Measurements from ENCODE around the gene ZNF433.
A peak's percentile ranks its signal among the peaks of the same experiment; 100 is the strongest.

The ZNF433 gene

DNA sequence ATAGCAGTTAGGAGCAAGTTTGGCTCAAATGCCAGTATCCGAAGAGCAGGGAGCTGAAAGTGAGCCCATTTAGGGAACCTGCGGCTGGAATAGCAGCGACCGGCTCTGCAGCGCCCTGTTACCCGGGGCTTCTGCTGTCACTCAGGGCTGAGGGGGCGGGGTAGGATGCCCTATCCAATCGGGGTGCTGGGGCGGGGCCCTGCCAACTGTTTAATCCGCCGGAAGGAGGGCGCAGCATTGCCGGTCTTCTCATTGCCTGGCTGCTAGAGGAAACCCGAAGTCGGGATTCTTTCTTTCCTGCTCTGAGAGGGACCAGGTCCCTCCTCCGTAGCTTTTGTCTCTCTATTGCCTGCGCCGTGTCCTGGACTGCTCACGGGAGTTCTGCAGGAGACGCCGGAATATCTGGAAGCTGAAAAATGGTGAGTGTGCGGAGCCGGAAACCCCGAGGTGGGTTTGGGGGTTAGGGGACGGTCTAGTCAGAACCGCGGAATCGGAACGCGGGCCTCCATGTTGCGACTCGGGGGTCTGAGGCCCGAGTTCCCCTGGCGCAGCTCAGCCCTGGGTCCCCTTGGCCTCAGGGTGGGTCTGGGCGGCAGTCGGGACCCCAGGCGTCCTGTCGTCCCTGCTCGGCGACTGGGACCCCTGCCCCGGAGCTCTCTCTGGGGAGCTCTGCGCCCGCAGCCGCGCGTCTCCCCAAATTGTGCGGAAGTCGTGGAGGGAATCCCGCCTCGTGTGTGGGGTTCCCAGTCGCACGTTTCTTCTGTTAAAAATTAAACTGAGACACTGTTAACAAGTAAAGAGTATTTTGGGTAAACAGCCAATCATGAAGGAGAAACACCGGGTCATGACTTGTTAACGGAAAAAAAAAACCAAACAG, 47.8 kb downstream of the ZNF433 start:
- DNase-seq, result peak; percentile 89 to 91

DNA sequence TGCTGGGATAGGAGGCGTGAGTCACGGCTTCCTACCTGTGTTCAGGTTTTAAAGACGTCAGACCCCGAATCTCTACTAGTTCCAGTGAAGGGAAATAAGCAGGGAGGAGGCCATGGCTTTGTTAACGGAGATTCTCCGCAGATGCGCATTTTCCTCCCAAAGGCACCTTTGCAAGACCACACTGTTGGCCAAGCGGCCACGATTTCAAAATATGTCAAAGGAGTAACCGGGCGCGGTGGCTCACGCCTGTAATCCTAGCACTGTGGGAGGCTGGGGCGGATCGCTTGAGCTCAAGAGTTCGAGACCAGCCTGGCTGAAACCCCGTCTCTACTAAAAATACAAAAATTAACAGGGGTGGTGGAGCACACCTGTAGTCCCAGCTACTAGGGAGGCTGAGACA, 48.7 kb downstream of the ZNF433 start:
- DNase-seq, result no peak

DNA sequence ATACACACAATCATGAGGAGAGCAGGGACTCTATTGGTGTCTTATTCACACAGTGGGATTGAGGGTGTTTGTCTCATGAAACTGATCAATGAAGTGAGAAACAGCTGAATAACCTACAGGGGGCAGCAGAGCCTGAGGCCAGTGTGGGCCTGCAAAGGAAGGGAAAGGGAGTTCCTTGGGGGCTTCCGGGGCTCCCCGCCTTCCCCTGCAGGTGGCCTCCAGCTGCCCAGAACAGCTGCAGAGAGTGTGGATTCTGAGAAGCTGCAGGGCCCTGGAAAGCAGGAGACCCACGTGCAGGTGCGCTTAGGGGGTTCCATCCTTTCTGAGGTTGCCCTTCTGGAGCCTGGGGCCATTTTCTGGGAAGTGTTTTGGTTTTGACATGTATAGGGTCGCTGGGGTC, 50.5 kb downstream of the ZNF433 start:
- peak in 1 of 2 donors; percentile 17 for DNase-seq

DNA sequence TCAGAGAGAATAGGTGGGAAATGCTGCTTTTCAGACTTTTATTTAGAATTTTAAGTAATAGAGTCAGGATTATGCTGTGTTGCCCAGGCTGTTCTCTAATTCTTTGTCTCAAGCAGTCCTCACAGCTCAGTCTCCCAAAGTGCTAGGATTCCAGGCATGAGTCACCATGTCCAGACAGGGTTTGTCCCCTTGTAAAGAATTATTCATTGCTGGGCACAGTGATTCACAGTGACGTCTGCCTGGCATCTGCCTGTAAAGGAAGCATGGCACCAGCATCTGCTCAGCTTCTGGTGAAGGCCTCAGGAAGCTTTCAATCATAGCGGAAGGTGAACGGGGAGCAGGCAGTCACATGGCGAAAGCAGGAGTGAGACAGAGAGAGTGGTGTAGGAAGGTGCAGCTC, 53.0 kb downstream of the ZNF433 start:
- DNase-seq, result no peak

DNA sequence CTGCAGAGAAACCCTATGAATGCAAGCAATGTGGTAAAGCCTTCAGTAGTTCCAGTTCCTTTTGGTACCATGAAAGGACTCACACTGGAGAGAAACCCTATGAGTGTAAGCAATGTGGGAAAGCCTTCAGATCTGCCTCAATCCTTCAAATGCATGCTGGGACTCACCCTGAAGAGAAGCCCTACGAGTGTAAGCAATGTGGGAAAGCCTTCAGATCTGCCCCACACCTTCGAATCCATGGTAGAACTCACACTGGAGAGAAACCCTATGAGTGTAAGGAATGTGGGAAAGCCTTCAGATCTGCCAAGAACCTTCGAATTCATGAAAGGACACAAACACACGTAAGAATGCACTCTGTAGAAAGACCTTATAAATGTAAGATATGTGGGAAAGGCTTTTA, 56.0 kb downstream of the ZNF433 start:
- DNase-seq, result no peak

DNA sequence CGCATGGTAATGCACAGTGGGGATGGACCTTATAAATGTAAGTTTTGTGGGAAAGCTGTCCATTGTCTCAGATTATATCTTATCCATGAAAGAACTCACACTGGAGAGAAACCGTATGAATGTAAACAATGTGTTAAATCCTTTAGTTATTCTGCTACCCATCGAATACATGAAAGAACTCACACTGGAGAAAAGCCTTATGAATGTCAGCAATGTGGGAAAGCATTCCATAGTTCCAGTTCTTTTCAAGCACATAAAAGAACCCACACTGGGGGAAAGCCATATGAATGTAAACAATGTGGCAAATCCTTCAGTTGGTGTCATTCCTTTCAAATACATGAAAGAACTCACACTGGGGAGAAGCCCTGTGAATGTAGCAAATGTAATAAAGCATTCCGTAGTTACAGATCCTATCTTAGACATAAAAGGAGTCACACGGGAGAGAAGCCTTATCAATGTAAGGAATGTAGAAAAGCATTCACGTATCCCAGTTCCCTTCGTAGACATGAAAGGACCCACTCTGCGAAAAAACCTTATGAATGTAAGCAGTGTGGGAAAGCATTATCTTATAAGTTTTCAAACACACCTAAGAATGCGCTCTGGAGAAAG, 56.9 kb downstream of the ZNF433 start:
- DNase-seq, result no peak

DNA sequence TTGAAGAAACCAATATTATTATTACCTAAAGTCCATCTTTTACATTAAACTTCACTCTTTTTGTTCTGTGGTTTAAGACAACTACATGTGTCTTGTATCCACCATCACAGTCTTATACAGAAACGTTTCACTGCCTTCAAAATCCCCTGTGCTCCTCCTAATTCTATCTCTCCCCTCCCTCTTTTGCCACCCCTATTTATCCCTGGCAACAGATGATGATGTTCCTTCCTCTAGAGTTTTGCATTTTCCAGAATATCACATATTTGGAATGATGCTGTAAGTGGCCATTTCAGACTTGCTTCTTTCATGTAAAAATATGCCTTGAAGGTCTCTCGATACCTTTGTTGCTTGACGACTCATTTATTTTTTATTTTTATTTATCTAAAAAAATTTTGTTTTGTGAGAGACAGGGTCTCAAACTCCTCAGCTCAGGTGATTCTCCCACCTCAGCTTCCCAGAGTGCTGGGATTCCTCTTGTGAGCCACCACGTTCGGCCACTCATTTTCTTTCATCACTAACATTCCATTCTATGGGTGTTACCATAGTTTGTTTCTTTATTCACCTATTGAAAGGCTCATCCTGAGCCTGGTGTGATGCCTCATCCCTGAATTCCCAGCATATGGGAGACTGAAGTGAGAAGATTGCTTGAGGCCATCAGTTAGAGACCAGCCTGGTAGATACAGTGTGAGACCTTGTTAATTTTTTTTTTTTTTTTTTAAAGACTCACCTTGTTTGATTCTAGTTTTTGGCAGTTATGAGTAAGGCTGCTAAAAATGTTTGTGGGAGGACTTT, 62.3 kb downstream of the ZNF433 start:
- DNase-seq, result no peak

DNA sequence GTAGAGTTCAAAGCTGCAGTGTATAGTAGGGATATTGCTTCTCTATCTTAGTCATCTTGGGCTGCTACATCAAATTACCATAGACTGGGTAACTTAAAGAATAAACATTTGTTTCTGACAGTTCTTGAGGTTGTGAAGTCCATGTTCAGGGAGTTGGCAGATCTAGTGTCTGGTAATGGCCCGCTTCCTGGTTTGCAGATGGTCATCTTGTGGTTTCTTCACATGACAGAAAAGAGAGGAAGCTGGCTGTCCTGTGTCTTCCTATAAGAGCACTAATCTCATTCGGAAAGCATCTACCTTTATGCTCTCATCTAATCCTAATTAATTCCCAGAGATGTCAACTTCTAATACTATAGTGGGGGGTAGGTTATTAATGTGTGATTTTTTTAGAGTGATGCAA, 64.4 kb downstream of the ZNF433 start:
- peak in 1 of 2 donors; percentile 3 for DNase-seq

DNA sequence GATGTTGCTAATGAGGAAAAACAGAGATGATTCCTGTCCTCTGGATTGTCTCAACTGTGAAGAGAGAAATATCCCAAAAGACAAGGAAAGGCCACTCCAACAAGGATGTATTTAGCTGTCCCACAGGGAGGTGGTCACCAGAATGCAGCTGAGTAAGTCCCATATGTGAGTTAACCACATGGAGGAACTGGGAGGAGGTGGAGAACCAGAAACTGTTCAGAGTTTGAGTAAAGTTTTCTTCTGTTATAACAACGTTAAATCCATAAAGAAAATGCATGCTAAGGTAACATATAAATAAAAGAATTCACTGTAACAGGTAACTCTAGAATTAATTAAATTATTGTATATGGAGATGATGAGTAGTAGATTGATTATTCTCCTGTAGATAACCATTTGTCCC, 65.3 kb downstream of the ZNF433 start:
- DNase-seq, result no peak

DNA sequence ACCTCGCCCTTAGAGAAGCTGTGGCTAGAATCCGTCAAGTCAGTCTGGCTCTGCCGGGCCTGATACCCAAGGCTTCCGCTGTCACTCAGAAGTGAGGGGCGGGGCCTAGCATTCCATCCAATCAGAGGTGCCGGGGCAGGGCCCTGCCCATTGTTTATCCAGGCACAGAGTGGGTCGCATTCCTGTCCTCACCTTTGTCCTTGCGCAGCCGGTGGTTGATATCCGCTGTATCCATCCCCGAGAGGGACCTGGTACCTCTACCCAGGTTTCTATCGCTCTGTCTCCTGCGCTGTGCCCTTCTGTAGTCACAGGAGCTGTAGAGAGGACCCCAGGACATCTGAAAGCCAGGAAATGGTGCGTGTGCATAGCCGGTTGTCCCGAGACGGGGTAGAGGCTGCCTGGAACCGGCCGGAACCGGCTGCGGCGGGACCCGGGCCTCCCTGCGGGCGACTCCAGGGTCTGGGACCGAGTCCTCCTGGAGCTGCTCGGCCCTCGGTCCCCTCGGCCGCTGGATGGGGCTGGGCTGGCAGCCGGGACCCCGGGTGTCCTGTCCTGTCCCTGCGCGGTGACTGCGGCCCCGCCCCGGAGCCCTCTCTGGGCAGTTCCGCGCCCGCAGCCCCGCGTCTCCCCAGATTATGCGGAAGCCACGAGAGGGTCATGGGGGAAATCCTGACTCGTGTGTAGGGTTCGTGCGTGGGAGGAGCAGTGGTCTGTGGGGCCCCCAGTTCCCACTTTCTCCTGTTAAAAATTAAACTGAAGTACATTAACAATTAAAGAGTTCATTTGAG, 70.4 kb downstream of the ZNF433 start, which contains the start of gene ZNF763:
ZNF763 (plus strand) TSS at position 183 of the 788 bp plus-strand sequence; CDS start at position 352, 169 bp downstream.
- DNase-seq, result peak; percentile 91 to 92
